Activated CD4-positive, alpha-beta memory T cell treated with anti-CD3 and anti-CD28 coated beads, Interleukin-2, amount 10 ng/mL, durations not matched to agents 7 days and 5 days (primary cell): Measurements from ENCODE around the gene NUP160. TPM values are rescaled to one million over a fixed set of nuclear protein-coding genes. Genes with fewer than 3 reads are reported as not detected.

ENCODE experiments used
- CTCF ChIA-PET: fragments of 350-600 bp; sonication (Branson Sonifier 250); formaldehyde crosslinking; loops from one replicate; lab custom pipeline; 2021; ENCODE audit warnings: antibody characterized with exemption, inconsistent platforms; lab: Charles Lee
- POLR2A ChIA-PET: fragments of 350-600 bp; sonication (Branson Sonifier 250); formaldehyde crosslinking; loops from one replicate; lab custom pipeline; 2021; ENCODE audit warnings: antibody characterized with exemption; lab: Charles Lee
- DNase-seq: peaks from one replicate; pipeline ENCODE4 v3.0.0-alpha.2; 2020
- H3K27ac Mint-ChIP-seq: one replicate; pipeline ENCODE4 v1.8.0; 2021; ENCODE audit warnings: mild to moderate bottlenecking, mixed read lengths
- H3K27me3 Mint-ChIP-seq: one replicate; pipeline ENCODE4 v1.8.0; 2021; ENCODE audit warnings: mixed read lengths
- H3K36me3 Mint-ChIP-seq: one replicate; pipeline ENCODE4 v1.8.0; 2021; ENCODE audit warnings: low read depth, mixed read lengths
- H3K4me1 Mint-ChIP-seq: one replicate; pipeline ENCODE4 v1.8.0; 2021; ENCODE audit warnings: mixed read lengths
- H3K4me3 Mint-ChIP-seq: one replicate; pipeline ENCODE4 v1.8.0; 2021; ENCODE audit warnings: mild to moderate bottlenecking, mixed read lengths
- H3K9me3 Mint-ChIP-seq: one replicate; pipeline ENCODE4 v1.8.0; 2021; ENCODE audit warnings: mixed read lengths
- total RNA-seq, 2 experiments: library from RNA; stranded (reverse); gene quantifications; one replicate each; pipeline ENCODE4 v1.2.3, GENCODE V29; 2021

Gene NUP160
- total RNA-seq, 2 experiments from 2014 or later, result 52.0 to 52.9 TPM

DNA sequence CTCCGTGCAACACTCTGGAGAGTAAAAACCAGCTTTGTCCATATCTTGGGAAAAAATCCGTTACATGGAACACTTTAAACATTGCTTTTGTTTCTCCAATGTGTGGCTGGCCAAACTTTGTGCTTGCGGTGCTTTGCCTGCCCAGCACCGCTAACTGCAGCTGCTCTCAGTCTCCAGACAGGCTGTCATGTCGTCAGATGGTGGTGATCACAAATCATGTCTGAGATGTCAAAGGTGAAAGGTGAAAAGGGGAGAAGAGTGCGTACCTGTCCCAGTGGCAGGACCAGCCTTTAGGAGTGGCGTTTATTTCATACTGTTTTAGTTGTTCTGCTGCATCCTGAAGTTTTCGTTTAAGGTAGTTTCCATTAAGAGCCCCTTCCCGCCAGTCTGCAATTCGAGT lies 115.9 kb downstream of the NUP160 start:
- Mint-ChIP-seq H3K36me3 (peaks cover 84% of the 10 kb centered on the region), H3K4me3 (no peak overlapping the region), H3K9me3 (no peaks in the 10 kb centered on the region), H3K27ac (no peak overlapping the region), H3K27me3 (no peaks in the 10 kb centered on the region), H3K4me1 (peaks cover 1% of the 10 kb centered on the region)
- POLR2A ChIA-PET, result no interaction called here
- CTCF ChIA-PET, result no interaction called here
- DNase-seq, result no peak

DNA sequence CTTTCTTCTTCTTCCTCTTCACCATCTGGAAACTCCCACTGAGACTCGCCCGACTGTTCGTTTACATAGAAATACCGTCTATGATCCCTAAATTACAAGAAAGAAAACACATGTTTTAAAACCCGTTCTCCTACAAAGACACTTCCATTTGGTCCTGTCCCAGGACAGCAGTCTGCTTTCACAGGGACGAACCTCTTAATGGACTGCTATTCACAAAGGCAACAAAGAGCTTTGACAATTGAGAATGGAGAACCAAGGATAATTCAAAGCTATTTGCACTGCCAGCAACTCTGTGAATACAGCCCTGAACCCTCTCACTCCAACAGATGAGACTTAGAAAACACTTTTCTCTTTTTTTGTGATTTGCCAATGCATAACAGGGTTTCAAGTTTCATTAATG lies 116.7 kb downstream of the NUP160 start:
- H3K27me3 Mint-ChIP-seq, result no peaks in the 10 kb centered on the region
- POLR2A ChIA-PET, result no interaction called here
- no peaks in the 10 kb centered on the region for H3K9me3 Mint-ChIP-seq
- no peak overlapping the region for H3K4me3 Mint-ChIP-seq
- H3K4me1 Mint-ChIP-seq, result peaks cover 3% of the 10 kb centered on the region
- no peak overlapping the region for H3K27ac Mint-ChIP-seq
- CTCF ChIA-PET, result no interaction called here
- DNase-seq, result no peak
- peaks cover 80% of the 10 kb centered on the region for H3K36me3 Mint-ChIP-seq

Other genes starting within 250 kb of the NUP160 start
- 10 to 100 TPM; 87.8 to 91.7 TPM for gene MTCH2, start 205.8 kb downstream of the NUP160 start, total RNA-seq
- gene AGBL2, start 133.0 kb downstream of the NUP160 start, total RNA-seq, result 1 to 10 TPM; 5.9 to 7.7 TPM
- gene FNBP4, start 81.0 kb downstream of the NUP160 start, total RNA-seq, result 100 to 1,000 TPM; 123 to 136 TPM
- 10 to 100 TPM; 83.0 to 89.1 TPM for gene PTPRJ, start 132.2 kb upstream of the NUP160 start, total RNA-seq